Measurements from ENCODE around the gene RPL15.
"Not testable (repeated sequence)": the region's sequence is repeated elsewhere in the genome, so short reads cannot be mapped to it uniquely, and the experiment has no call there.

The RPL15 gene

DNA sequence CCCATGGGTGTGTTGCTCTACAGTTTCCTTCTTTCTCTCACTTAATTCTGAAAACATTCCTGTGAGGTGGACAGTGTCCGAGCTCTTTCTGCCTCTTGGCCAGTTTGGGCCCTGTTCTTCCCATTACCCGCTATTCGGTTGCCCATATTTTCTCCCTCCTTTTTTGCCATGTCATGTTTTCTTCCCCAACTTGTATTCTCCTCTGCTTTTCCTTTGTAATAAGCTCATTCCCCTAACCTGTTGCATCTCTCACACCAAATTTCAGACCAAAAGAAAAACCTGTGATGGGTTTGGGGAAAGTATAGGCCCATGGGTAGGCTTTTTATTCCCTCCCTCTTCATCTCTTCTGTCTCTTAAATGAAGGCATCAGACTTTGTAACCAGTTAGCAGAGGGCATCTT, 30.6 kb upstream of the RPL15 start:
- in situ Hi-C loops (cut with HindIII; ENCODE audit: low pct_ligation_motif_present, low pct_unique_long_range_greater_than_20kb, low sequenced_read_pairs): no loop called here
- DNase-seq: no peak

DNA sequence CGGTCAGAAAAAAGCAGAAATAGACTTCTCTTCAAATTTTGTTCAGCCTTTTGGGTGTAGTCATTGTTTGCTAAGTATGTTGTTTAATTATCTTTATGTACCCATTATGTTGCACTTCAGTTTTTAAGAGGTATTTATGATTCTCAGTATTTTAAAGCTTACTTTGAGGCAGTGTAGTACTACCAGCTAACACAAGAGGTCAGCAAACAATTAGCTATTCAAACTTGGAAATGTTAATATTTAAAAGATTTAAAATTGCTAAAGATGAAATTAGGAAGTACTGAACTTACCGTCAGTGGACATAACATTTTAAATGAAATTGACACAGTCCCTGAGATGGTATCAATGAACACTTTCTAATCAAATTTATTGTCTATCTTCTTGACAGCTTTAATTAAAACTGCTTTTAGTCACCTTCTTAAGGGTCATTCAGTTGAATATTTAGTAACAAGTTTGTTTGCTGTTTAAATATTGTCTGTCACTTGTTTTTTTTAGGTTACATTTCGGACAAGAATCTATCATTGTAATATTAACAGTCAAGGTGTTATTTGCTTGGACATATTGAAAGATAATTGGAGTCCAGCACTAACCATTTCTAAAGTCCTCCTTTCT, 28.2 kb upstream of the RPL15 start:
- DNase-seq: peak; percentile 39
- in situ Hi-C loops (cut with HindIII; ENCODE audit: low pct_ligation_motif_present, low pct_unique_long_range_greater_than_20kb, low sequenced_read_pairs): no loop called here

DNA sequence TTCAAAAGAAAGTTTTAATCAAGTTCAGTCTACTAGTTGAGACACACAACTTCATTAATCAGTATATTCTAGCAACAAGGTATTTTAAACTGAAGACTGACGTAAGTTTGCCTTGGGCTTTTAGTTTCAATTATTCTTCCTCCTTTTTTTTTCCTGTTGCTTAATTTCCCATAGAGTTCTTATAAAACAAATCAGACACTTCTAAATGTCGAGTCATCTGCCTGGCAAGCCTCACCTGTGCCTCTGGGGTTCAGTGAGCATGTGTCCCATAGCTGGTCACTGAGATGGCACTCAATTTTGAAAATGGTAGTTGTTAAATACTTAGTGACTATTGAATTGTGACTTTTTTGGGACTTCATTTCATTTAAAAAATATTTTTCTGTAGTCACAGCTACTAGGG, 27.5 kb upstream of the RPL15 start:
- in situ Hi-C loops (cut with HindIII; ENCODE audit: low pct_ligation_motif_present, low pct_unique_long_range_greater_than_20kb, low sequenced_read_pairs): no loop called here
- DNase-seq: no peak

DNA sequence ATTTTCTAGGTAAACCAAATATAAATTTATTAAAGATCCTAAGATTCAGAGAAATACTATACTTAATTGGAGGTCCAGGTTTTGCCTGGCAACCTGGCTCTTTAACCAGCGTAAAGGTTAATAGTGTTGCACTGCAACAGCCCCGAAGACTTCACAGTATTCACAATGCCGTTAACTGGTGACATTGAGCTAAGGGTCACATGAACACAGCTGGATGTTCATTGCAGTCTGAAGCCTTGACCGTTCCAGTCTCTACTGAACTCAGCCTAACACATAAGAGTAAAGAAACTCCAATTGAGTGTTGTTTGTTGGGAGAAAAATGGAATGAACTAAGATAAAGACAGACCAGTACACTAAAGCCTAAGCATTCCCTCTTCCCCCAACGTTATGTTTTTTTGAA, 27.0 kb upstream of the RPL15 start:
- in situ Hi-C loops (cut with HindIII; ENCODE audit: low pct_ligation_motif_present, low pct_unique_long_range_greater_than_20kb, low sequenced_read_pairs): no loop called here
- DNase-seq: no peak

DNA sequence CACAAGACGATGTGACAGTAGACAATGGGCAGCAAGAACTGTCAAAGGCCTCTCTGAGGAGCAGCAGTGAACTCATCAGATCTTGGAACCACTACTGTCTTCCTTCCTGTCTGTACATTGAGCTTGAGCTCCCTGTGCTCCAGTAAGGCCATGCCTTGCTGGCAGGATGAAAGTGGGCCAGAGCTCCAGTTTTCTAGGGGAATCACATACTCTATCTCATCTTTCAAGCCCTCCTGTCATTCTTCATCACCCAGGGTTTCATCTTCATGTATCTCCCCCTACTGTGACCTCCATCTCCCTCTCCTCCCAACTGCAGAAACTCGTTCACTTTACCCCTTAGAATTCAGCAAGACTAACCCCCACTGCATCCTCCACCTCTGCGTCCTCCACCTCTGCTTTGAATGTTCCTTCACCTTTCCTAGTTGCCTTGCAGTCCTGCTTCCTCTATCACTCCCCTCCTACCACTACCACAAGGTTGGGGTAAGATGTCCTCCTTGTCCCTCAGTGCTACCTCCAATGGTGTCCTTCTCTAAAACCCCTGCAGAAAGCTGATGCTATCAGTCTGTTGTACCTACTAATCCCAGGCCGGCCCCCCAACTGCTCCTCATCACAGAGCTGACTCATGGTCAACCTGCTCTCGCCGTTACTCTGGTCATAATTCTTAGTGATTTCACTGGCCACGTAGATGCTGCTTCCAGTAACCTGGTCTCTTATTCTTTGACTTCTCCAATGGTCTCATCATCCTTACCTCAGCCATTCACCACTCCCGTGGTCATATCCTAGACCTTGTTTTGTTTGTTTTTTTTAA, 22.5 kb upstream of the RPL15 start:
- in situ Hi-C loops (cut with HindIII; ENCODE audit: low pct_ligation_motif_present, low pct_unique_long_range_greater_than_20kb, low sequenced_read_pairs): no loop called here
- no peak for DNase-seq

DNA sequence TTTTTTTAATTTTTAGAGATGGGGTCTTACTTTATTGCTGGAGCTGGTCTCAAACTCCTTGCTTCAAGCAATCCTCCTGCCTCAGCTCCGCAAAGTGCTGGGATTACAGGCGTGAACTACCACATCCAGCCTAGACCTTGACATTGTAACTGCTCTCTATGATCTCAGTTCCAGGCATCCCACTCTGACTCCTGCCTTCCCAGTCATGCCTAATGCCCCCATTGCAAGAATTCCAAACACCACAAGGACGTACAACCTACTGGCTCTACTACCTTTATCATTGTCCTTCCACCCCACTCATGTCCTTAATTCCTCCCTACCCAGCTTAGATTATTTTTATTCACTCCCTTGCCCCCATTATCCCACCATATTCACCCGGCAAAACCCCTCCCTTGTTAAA, 21.8 kb upstream of the RPL15 start:
- DNase-seq: no peak
- in situ Hi-C loops (cut with HindIII; ENCODE audit: low pct_ligation_motif_present, low pct_unique_long_range_greater_than_20kb, low sequenced_read_pairs): no loop called here

DNA sequence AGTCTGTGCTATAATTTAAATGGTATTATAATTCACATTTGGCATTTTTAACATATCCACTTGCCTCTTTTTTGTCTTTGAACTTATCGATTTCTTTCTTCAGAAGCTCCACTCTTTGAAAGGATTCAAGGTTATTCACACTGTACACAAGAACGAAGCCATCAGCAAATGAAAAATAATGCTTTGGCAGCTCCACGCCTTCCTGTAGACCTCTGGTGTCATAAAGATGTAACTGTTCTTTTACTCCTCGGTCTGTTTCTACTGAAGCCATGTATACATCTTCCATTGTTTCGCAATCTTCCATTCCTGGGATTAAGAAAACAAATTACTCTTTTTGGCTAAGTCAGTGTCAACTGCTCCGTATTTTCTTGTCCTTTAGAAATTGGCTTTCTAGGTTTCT, 16.2 kb upstream of the RPL15 start:
- no peak for DNase-seq
- in situ Hi-C loops (cut with HindIII; ENCODE audit: low pct_ligation_motif_present, low pct_unique_long_range_greater_than_20kb, low sequenced_read_pairs): no loop called here

DNA sequence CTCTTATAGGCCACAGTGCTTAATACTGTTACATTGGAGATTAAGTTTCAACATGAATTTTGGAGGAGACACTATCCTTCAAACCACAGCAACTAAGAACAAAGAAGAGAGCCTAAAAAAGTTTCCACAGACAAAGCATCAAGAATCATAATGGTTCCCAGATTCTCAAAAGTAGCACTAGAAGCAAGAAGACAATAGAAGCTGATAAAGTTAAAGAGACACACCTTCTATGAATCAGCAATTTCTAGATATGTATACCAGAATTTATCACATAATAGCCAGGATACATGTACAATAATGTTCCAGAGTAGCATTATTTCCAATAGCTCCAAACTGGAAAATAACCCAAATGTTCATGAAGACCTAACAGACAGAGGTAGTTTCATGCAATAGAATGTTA, 12.4 kb upstream of the RPL15 start:
- in situ Hi-C loops (cut with HindIII; ENCODE audit: low pct_ligation_motif_present, low pct_unique_long_range_greater_than_20kb, low sequenced_read_pairs): no loop called here
- no peak for DNase-seq

DNA sequence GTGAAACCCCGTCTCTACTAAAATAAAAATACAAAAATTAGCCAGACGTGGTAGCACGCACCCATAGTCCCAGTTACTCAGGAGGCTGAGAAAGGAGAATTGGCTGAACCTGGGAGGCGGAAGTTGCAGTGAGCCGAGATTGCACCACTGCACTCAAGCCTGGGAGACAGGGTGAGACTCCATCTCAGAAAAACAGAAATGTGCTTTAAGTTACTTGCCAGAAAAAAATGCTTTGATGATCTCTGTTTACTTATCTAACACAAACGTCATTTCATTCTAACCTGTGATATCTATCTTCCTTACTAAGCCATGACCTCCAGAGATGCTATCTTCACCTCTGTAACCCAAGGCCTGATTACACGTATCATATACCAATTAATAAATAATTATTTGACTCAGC, 7.6 kb upstream of the RPL15 start:
- in situ Hi-C loops (cut with HindIII; ENCODE audit: low pct_ligation_motif_present, low pct_unique_long_range_greater_than_20kb, low sequenced_read_pairs): no loop called here
- no peak for DNase-seq

DNA sequence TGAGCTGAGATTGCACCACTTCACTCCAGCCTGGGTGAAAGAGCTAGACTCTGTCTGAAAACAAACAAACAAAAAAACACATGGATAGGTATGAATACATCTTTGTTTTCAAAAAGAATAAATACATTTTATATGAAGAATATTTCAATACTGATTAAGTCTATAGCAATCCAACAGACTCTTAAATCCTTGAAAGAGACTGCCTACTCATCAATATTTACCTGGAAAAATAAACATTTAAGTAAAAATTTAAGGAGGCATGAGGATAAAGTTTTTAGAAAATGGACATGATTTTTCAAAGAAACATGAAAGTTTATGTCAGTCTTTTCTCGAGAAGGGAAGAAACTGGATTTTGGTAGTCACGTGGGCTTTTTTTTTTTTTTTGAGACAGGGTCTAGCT, 5.5 kb upstream of the RPL15 start:
- in situ Hi-C loops (cut with HindIII; ENCODE audit: low pct_ligation_motif_present, low pct_unique_long_range_greater_than_20kb, low sequenced_read_pairs): no loop called here
- no peak for DNase-seq

DNA sequence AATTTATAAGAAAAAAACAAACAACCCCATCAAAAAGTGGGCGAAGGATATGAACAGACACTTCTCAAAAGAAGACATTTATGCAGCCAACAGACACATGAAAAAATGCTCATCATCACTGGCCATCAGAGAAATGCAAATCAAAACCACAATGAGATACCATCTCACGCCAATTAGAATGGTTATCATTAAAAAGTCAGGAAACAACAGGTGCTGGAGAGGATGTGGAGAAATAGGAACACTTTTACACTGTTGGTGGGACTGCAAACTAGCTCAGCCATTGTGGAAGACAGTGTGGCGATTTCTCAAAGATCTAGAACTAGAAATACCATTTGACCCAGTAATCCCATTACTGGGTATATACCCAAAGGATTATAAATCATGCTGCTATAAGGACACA, 4.6 kb upstream of the RPL15 start:
- DNase-seq; in situ Hi-C loops (cut with HindIII; ENCODE audit: low pct_ligation_motif_present, low pct_unique_long_range_greater_than_20kb, low sequenced_read_pairs): not testable (repeated sequence)

DNA sequence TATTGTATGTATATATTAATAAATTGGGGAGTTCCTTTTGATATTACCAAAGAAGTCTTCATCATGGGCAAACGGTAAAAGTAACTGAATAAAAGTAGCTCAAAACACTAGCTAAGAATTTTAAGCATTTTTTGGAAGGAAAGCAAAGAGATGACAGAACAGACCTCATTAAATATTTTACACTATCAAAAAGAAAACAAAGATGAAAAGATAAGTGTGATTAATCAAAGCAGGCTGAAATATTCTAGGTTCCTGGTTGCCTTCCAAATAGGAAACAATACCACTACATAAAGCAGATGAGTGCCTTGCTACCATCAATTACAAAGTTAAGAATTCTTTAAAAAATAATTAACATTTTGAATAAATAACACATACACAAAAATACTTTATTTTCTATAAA, 3.8 kb upstream of the RPL15 start:
- in situ Hi-C loops (cut with HindIII; ENCODE audit: low pct_ligation_motif_present, low pct_unique_long_range_greater_than_20kb, low sequenced_read_pairs): no loop called here
- DNase-seq: no peak

DNA sequence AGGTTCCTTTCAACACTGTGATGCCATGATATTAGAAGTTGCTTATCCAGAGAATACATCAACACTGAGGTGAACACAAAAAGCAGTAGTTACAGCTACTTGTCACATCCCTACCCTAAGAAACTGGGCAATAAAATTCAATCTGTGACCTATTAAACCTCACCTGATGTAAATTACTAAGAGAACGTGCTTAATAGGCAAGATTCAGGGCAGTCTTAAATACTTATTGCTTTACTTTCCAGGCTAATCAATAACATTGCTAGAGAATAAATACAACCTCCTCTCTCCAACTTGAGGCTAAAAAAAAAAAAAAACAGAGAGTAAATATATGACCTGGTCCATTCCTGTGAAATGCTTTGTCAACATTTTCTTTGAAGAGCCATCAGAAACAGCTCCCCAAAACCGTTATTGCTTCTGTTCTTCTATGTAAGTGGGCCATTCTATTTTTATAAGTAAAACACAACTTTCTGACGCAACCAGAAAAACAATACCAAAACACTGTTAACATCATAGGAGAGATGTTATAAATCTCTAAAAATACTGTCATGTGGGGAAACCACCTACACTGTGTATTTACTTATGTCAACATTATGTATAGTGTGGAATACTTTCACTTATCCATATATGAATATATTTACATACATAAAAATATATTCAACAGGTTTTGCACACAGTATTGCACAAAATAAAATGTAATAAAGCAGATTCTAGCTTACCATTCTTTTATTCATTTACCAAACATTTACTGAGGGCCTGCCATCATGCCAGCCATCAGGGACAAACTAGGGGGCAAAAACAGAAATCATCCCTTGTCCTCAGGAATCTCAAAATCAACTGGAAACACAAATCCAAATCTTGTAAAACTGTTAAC, 2.8 kb upstream of the RPL15 start:
- in situ Hi-C loops (cut with HindIII; ENCODE audit: low pct_ligation_motif_present, low pct_unique_long_range_greater_than_20kb, low sequenced_read_pairs): no loop called here
- DNase-seq: no peak

DNA sequence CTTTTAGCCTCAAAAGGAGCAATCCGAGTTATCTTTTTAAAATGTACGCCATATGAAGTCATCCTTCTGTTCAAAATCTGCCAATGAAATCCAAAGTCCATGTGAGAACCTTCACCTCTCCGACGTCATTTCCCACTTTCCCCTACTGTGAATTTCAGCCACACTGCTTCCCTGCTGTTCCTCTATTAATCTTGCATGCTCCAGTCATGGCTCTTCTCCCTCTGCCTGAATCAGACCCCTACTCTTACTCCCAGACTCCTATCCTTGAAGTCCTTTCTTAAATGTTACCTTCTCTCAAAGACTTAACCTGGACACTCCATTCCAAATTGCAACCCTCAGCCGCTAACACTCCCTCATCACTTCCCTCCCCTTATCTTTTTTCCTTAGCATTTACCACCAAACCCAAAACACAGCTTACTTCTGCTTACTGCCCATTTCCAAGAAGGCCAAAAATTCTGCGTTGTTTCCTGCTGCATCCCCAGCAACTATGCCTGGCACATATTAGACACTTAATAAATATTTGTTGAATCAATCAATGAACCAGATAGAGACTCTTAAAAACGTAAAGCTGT, 1.3 kb upstream of the RPL15 start:
- no peak for DNase-seq
- in situ Hi-C loops (cut with HindIII; ENCODE audit: low pct_ligation_motif_present, low pct_unique_long_range_greater_than_20kb, low sequenced_read_pairs): no loop called here

DNA sequence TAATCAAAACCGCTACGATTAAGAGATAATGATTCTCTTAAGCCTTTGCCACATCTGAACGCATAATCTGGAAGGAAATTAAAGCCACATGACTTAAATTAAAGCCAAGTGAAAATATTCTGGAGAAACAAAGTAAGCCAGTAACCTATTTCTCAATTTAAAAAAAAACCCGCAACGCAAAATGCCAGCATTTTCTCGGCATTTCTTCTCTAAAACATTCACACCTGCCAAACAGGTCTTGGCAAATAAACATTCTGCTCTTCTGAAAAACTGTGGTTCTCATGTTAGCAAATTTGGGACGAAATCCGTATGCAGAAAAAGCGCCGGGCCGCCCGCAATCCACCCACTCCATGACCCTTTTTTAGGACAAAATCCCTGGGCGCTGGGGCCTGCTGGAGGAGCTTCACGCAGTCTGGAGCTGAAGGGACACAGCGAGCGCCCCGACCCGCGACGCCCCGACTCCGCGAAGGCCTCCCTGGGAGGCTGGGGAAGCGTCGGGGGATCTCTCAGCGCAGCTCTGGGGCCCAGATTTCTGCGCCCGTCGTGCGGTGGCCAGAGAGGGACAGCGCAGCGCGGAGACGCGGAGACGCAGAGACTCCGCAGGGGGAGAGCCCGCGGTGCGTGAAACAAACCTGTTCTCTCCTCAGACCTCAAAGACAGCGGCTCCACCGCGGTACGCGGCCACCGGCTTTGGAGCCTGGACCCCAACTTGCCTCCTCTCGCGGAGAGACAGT, 613 bp upstream of the RPL15 start:
- DNase-seq: no peak
- in situ Hi-C loops (cut with HindIII; ENCODE audit: low pct_ligation_motif_present, low pct_unique_long_range_greater_than_20kb, low sequenced_read_pairs): no loop called here

DNA sequence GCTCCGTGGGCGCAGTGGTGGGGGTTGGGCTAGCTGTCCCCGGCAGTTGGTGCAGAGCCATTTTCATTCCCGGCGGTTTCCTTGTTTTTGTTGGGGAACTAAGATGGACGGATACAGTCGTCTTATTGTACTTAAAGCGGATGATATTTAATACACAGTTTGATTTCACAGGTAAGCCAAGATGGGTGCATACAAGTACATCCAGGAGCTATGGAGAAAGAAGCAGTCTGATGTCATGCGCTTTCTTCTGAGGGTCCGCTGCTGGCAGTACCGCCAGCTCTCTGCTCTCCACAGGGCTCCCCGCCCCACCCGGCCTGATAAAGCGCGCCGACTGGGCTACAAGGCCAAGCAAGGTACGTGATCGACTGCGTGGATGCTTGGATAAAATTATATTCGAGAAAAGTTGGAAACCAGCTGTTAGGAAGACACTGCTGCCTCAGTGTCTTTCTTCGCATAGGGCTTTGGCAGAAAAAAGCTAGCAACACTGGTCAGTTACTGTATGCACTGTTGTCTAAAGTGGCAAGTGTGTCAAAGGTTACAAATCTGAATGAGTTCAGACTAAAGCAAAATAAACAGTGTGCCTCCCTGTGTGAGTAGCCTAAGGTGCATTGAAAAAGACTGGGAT, 859 bp downstream of the RPL15 start:
- in situ Hi-C loops (cut with HindIII; ENCODE audit: low pct_ligation_motif_present, low pct_unique_long_range_greater_than_20kb, low sequenced_read_pairs); DNase-seq: not testable (repeated sequence)

DNA sequence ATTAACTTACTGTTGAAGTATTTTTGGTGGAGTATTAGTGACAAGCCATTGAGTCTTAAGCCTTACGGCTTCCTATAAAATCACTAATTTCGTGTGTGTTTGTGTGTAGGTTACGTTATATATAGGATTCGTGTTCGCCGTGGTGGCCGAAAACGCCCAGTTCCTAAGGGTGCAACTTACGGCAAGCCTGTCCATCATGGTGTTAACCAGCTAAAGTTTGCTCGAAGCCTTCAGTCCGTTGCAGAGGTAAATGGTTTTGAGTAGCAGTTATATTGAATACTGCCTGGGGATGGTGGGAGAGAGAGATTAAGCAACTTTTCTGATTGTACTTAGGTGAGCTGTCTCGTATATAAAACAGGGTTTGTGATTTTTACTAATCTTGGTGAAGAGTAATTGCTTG, 1.4 kb downstream of the RPL15 start:
- DNase-seq; in situ Hi-C loops (cut with HindIII; ENCODE audit: low pct_ligation_motif_present, low pct_unique_long_range_greater_than_20kb, low sequenced_read_pairs): not testable (repeated sequence)

DNA sequence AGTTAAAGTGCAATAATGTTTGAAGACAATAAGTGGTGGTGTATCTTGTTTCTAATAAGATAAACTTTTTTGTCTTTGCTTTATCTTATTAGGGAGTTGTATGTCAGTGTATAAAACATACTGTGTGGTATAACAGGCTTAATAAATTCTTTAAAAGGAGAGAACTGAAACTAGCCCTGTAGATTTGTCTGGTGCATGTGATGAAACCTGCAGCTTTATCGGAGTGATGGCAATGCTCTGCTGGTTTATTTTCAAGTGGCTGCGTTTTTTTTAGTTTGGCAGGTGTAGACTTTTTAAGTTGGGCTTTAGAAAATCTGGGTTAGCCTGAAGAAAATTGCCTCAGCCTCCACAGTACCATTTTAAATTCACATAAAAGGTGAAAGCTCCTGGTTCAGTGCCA, 2.7 kb downstream of the RPL15 start:
- in situ Hi-C loops (cut with HindIII; ENCODE audit: low pct_ligation_motif_present, low pct_unique_long_range_greater_than_20kb, low sequenced_read_pairs): no loop called here
- DNase-seq: no peak
